ENCODE results near the gene FHDC1.

- TF ChIP-seq CTCF (IDR thresholded peaks at IDR 0.05; ENCODE audit: low read depth, low read length, poor library complexity, severe bottlenecking) (no peak), EZH2phosphoT487 (IDR thresholded peaks at IDR 0.05; ENCODE audit: borderline replicate concordance, low read length) (no peak)
Observed at GRCh38 chr4:152910521-152910920, 25.6 kb upstream of the FHDC1 start.
